DMS153 treated with DMSO at 0.1 percent for 48 hours (cell line): ENCODE data around the gene ITPR1.

ENCODE experiments used
- DNase-seq: peaks from one replicate; lab custom pipeline; 2025; ENCODE audit not compliant: unreplicated experiment; lab: John Stamatoyannopoulos, UW

ITPR1 gene

DNA sequence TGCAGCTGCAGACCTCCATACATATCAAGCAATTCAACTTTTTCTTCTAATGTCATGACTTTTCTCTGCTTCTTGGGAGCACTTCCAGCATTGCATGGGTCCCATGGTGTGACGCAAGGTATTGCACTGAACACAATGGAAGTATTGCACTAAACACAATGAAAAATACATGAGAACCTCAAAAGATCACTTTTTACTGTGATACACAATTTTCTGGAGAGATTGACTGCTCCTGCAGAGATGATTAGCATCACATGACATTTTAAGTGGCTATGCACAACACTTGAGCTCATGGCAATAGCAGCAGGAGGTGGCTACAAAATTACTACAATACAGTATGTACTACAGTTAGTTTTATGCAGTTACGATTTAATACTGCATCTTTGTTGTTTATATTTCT is 372.6 kb downstream of the ITPR1 start:
- no peak for DNase-seq

GRCh38 chr3:4866866-4867265 is 373.7 kb downstream of the ITPR1 start:
- DNase-seq: no peak

DNA sequence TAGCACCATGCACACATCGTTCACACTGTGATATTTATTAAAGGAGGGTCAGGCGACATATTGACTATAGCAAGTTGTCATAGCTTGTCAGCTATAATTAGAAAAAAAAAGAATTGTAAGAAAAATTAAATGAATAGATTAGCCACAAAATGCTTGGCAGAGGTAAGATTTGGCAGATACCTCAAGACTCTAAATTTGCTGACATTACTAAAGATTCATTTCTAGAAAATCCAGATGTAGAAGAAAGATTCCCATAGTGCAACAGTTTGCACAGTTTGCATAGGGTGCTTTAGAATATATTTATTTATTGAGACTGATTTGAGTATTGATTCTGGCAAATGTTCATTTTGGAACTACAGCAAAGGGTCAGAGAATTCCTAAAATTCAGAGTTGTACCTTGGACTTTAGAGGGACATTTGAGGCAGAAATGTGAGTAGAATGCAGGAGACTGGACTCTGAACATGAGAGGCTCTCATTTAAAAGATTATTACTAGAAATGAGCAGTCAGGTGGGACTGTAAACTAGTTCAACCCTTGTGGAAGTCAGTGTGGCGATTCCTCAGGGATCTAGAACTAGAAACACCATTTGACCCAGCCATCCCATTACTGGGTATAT is 384.1 kb downstream of the ITPR1 start:
- DNase-seq: no peak

- DNase-seq: no peak
Measured at GRCh38 chr3:4880850-4881249, 387.7 kb downstream of the ITPR1 start.

DNA sequence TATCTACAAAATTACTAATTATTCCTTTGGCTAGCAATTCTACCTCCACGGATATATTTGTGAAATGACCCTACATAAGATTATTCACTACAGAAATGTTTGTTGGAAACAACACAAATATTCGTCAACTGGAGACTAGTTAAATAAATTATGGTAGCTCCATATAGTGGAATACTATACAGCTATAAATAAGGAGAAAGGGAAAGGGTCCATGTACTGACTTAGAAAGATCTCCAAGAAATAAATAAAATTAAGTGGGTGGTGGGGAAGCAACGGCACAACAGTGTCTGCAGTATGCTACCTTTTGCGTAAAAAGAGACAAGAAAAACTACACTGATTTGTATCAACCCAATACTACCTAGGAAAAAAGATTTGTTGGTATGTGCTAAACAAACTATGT is 389.4 kb downstream of the ITPR1 start:
- no peak for DNase-seq

- DNase-seq: no peak
Measured at GRCh38 chr3:4883011-4883410, 389.9 kb downstream of the ITPR1 start.

GRCh38 chr3:4884888-4885287 is 391.7 kb downstream of the ITPR1 start:
- DNase-seq: no peak

DNA sequence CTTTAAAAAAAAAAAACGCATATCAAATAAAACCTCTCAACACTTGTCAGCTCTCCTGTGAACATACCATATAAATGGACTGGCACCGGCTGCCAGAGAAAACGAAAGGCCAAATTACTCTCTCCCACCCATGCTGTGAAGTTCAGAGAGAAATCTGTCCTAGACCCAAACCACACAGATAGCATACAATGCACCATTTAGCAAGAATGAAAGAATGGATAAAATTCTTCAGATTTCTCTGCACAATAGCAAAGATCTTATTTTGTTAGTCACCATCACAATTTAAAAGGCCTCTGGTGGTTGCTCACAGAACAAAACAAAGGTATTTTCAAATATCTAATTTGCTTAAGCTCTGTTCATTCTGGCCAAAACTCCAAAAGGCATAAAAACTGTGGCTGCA is 392.2 kb downstream of the ITPR1 start:
- DNase-seq: no peak

- DNase-seq: no peak
Measured at GRCh38 chr3:4886448-4886847, 393.3 kb downstream of the ITPR1 start.

DNA sequence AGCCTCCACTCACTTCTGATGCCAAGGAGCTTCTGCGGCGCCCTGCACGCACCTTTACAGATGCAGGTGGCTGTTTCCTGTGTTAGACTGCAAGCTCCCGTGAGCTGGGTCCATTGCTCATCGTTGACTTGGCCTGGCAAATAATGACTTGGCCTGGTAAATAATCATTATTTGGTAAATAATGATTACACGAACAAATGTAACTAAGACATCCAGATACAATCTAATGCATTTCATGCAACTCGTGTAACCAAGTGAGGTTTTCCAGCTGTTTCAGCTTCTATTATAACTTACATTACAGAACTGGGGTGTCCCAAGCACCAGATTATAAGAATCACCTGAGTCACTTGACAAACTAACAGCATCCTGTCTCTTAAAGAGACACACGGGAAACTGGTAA is 394.0 kb downstream of the ITPR1 start:
- DNase-seq: no peak

DNA sequence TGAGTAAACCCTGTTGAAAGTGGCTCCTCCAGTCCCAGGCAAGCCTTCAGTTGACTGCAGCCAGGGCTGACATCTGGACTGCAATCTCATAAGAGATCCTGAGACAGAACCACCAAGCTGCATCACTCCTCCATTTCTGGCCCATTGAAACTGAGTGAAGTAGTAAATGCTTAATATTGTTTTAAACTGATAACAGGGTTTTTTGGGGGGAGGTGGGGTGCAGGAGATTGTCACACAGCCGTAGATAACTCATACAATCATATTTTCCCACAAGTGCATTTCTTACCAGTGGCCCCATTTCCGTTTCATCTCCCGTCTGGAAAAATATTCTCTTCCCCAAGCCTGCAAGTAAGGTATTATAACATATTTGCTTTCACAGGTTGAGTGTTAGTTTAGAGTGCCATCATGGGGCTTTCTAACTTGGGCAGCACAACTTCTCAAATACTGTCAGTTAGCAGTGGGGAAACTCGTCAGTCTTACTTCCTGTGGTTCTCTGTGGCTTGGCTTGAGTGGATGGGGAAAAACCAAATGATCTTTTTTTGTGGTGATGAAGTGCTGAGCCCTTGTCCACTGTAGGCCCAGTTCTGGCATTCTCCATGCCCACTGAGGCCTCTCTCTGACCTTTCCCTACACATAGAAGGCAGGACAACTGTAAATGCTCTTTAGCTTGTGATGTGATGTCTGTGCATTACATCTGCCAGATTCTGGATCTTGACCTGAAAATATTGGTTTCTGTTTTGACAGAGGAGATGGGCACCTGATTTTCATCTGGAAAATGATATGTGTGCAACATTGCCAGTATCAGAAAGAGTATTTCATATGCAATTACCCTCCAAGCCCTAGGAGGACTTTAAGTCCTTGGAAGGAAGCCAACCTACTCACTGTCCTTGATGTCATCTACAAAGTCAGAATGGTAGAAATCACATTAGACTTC is 396.0 kb downstream of the ITPR1 start:
- no peak for DNase-seq

DNA sequence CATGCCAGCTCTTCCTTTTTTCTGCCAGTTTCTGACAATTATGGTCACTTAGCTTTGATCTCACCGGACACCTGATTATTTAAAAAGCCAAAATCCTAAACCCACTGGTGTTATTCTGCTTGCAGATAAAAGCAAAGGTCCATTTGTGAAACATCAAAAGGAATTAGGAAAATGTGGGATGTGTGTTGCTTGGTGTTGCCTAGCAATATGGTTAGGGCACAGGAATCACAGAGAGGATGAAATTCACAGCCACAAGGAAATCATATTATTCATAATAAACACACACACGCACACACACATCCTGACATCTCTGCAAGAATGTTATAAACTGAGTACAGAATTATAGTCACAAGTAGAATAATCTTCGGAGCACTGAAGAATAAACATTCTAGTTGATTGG is 396.7 kb downstream of the ITPR1 start:
- DNase-seq: no peak

DNA sequence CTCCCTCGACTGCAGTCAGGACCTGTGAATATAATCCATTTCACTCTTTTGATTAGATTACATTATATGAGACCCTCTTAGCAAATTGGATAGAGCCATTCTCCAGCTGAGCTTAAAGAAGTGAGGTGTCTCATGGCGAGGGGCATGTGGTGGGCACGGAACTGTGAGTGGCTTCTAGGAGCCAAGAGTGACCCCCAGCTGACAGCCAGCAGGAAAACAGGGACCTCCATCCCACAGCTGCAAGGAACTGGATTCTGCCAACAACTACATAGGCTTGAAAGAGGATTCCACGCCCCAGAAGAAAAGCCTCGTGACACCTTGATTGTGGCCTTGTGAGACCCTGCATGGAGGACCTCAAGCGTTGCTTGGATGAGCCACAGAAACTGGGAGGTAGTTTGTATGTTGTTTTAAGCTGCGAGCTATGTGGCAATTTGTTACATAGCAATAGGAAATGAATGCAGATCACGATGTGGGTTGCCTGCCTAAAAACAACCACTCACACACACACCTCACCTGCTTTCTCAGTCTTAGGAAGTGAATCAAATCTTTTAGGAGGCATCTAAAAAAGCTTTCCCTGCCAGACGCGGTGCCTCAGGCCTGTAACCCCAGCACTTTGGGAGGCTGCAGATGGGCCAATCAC is 401.9 kb downstream of the ITPR1 start:
- no peak for DNase-seq

GRCh38 chr3:4895838-4896237 is 402.7 kb downstream of the ITPR1 start:
- no peak for DNase-seq
